Colonic mucosa (tissue), 4 donors: ENCODE measurements around the gene KRTAP10-6. TPM values are rescaled to one million over a fixed set of nuclear protein-coding genes. Genes with fewer than 3 reads are reported as not detected.
"Not testable (repeated sequence)": the region's sequence is repeated elsewhere in the genome, so short reads cannot be mapped to it uniquely, and the experiment has no call there.

Experiments used
- DNase-seq: peaks from one replicate; pipeline ENCODE4 v3.0.0-alpha.2; 2020
- H3K27ac ChIP-seq: fragments of 200-600 bp; one replicate; pipeline ENCODE4 v1.8.0; 2021
- H3K27me3 ChIP-seq: fragments of 200-600 bp; one replicate; pipeline ENCODE4 v1.8.0; 2021
- H3K36me3 ChIP-seq: fragments of 200-600 bp; one replicate; pipeline ENCODE4 v1.8.0; 2021
- H3K4me1 ChIP-seq: fragments of 200-600 bp; one replicate; pipeline ENCODE4 v1.8.0; 2021; ENCODE audit warnings: mild to moderate bottlenecking
- H3K4me3 ChIP-seq: fragments of 200-600 bp; one replicate; pipeline ENCODE4 v1.8.0; 2021
- H3K9ac ChIP-seq, 2 donors: one replicate each; pipeline ENCODE4 v1.7.0; 2013; ENCODE audit warnings: control low read depth in 2 of 2, low read depth in 2 of 2, low read length in 2 of 2
- H3K9me3 ChIP-seq: fragments of 200-600 bp; one replicate; pipeline ENCODE4 v1.8.0; 2021
- intact Hi-C: fragments of 100-400 bp; cut with DNase I; formaldehyde crosslinking; loops from one replicate; pipeline ENCODE4 v1.14.1; 2022
- total RNA-seq, 2 donors: library from RNA; stranded (reverse); fragmentation: NEBNext Ultra II Directional in 1 of 2; extraction: Animal tissue kit (Norgen Biotek cat#: 25700) in 1 of 2; gene quantifications; one replicate each; pipeline ENCODE4 v1.2.1, GENCODE V29; 2021
- TF ChIP-seq, protein P1 (sequence below): fragments of 200-600 bp; IDR thresholded peaks from one replicate; pipeline ENCODE4 v1.8.0; 2022; ENCODE audit warnings: antibody characterized with exemption, mild to moderate bottlenecking
- donor health status: healthy.
- donor health status: DM: no; HTN: no; CAD: no.
- donor health status: DM: no; HTN: no; CAD: no.

Gene KRTAP10-6
- total RNA-seq, 2 donors from 2014 or later: not detected

DNA sequence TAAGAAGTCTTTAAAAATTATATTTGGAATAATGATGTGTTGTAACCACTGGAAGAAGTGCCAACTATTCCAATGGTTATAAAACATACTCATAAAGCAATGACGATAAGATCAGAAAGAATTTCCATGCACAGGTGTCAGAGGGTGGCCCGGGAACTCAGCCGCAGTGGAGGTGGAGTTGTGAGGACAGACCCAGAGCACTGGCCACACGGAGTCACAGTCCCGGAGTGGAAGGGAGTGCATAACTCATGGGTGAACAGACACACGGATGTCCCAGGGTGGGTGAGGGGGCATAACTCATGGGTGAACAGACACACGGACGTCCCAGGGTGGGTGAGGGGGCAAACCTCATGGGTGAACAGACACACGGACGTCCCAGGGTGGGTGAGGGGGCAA lies 16.3 kb downstream of the KRTAP10-6 start:
- no peak for DNase-seq
- Histone ChIP-seq H3K9me3 (no peaks in the 10 kb centered on the region), H3K9ac (no peak overlapping the region), H3K27me3 (no peaks in the 10 kb centered on the region), H3K36me3 (no peaks in the 10 kb centered on the region), H3K4me1 (no peaks in the 10 kb centered on the region), H3K4me3 (no peak overlapping the region), H3K27ac (no peak overlapping the region)
- intact Hi-C loops: no loop called here
- TF ChIP-seq, protein P1, sequence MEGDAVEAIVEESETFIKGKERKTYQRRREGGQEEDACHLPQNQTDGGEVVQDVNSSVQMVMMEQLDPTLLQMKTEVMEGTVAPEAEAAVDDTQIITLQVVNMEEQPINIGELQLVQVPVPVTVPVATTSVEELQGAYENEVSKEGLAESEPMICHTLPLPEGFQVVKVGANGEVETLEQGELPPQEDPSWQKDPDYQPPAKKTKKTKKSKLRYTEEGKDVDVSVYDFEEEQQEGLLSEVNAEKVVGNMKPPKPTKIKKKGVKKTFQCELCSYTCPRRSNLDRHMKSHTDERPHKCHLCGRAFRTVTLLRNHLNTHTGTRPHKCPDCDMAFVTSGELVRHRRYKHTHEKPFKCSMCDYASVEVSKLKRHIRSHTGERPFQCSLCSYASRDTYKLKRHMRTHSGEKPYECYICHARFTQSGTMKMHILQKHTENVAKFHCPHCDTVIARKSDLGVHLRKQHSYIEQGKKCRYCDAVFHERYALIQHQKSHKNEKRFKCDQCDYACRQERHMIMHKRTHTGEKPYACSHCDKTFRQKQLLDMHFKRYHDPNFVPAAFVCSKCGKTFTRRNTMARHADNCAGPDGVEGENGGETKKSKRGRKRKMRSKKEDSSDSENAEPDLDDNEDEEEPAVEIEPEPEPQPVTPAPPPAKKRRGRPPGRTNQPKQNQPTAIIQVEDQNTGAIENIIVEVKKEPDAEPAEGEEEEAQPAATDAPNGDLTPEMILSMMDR: no peak

DNA sequence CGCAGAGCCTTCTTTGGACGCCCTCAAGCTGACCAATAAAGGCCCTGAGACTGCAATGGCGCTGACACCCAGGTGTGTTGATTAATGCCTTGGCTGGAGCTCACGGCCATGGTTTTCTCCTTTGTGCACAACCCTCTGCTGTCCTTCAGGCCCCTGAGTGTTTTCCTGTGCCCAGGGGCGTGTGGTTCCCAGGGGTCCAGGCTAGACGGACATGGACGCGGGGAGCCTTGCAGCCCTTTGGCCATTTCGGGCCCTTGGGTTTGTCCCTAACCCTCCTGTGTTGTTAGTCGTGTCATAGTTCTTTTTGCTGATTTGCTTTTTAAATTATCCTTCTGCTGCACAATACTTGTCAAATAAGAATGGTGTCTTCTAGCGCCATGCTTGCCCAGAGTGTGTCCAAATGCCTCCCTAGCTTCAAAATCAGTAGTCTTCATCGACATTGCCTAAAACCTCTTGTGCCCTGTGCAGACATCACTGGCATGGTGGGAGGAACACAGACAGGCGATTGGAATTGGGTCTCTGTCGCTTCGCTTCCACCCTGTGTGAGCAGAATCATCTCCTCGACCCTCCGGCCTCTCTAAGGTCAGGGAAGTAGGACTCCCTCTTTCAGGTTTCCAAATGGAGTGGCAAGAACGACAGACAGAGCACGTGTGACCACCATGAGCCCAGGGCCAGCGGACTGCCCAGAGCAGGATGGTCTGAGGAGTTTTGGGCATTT lies 16.8 kb downstream of the KRTAP10-6 start:
- no peak overlapping the region for H3K9ac ChIP-seq
- H3K4me3 ChIP-seq: no peak overlapping the region
- H3K4me1 ChIP-seq: no peaks in the 10 kb centered on the region
- no peak overlapping the region for H3K27ac ChIP-seq
- no peaks in the 10 kb centered on the region for H3K27me3 ChIP-seq
- no peaks in the 10 kb centered on the region for H3K36me3 ChIP-seq
- TF ChIP-seq, protein P1: no peak
- intact Hi-C loops: no loop called here
- DNase-seq: no peak
- H3K9me3 ChIP-seq: no peaks in the 10 kb centered on the region

DNA sequence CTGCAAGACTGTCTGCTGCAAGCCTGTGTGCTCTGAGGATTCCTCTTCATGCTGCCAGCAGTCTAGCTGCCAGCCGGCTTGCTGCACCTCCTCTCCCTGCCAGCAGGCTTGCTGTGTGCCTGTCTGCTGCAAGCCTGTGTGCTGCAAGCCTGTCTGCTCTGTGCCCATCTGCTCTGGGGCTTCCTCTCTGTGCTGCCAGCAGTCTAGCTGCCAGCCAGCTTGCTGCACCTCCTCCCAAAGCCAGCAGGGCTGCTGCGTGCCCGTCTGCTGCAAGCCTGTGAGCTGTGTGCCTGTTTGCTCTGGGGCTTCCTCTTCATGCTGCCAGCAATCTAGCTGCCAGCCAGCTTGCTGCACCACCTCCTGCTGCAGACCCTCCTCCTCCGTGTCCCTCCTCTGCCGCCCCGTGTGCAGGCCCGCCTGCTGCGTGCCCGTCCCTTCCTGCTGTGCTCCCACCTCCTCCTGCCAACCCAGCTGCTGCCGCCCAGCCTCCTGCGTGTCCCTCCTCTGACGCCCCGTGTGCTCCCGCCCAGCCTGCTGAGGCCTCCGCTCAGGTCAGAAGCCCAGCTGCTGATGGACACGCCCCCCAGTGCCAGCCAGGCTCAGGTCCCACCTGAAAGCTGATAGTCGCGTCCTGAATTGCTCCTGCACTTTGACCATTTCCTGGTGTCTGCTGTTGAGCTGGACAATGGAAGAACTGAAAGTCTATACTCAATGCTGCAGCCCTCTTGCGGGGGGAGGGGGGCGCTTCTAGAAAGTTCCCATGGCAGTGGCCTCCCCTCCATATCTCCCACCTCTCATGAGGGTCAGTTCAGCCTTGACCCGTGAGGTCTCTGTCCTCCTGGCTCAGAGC lies 17.6 kb downstream of the KRTAP10-6 start:
- Histone ChIP-seq H3K4me3 (peak overlapping the region; percentile 12), H3K9me3 (no peaks in the 10 kb centered on the region), H3K36me3 (no peaks in the 10 kb centered on the region), H3K27me3 (no peaks in the 10 kb centered on the region), H3K9ac (no peak overlapping the region), H3K27ac (no peak overlapping the region), H3K4me1 (no peaks in the 10 kb centered on the region)
- intact Hi-C loops: no loop called here
- DNase-seq: peak; percentile 72
- TF ChIP-seq, protein P1: no peak

DNA sequence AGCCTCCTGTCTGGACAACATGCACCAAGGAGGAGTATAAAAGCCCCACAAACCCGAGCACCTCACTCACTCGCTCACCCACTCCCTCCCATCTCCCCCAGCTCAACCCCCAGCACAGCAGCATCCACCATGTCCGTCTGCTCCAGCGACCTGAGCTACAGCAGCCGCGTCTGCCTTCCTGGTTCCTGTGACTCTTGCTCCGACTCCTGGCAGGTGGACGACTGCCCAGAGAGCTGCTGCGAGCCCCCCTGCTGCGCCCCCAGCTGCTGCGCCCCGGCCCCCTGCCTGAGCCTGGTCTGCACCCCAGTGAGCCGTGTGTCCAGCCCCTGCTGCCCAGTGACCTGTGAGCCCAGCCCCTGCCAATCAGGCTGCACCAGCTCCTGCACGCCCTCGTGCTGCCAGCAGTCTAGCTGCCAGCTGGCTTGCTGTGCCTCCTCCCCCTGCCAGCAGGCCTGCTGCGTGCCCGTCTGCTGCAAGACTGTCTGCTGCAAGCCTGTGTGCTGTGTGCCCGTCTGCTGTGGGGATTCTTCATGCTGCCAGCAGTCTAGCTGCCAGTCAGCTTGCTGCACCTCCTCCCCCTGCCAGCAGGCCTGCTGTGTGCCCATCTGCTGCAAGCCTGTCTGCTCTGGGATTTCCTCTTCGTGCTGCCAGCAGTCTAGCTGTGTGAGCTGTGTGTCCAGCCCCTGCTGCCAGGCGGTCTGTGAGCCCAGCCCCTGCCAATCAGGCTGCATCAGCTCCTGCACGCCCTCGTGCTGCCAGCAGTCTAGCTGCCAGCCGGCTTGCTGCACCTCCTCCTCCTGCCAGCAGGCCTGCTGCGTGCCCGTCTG lies 18.5 kb downstream of the KRTAP10-6 start, which contains the start of gene KRTAP10-4:
KRTAP10-4 (plus strand) TSS at position 100 of the 827 bp plus-strand sequence; CDS start at position 130, 30 bp downstream.
- H3K9ac ChIP-seq, intact Hi-C loops, H3K27ac ChIP-seq, H3K36me3 ChIP-seq, H3K9me3 ChIP-seq, H3K27me3 ChIP-seq, H3K4me1 ChIP-seq, DNase-seq: not testable (repeated sequence)
- peak within 1 kb of the TSS; percentile 12 for H3K4me3 ChIP-seq

DNA sequence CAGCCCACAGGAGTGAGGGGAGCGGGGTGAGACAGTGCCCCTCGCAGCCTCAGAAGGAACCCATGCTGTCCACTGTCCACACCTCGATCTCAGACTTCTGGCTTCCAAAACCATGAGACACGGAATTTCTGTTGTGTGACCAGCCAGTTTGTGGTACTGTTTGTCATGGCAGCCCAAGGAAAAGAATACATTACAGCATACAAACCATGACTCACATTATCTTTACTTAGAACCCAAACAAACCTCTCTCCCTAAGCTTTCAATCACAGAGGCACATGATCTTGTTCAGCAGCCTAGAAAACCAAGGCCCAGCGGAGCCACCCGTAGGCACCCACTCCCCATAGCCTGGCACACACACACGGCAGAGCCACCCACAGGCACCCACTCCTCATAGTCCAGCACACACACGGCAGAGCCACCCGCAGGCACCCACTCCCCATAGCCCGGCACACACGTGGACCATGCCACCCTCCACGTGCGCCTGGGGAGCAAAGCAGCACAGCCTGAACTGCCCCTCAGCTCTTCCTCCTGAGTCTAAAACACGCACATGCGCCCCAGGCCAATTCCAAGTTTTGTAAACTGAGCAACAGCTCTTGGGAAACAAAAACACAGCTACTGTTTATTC lies 19.2 kb downstream of the KRTAP10-6 start:
- TF ChIP-seq, protein P1: no peak
- no peaks in the 10 kb centered on the region for H3K9me3 ChIP-seq
- H3K27me3 ChIP-seq: no peaks in the 10 kb centered on the region
- intact Hi-C loops: no loop called here
- no peak overlapping the region for H3K27ac ChIP-seq
- no peak overlapping the region for H3K9ac ChIP-seq
- no peaks in the 10 kb centered on the region for H3K36me3 ChIP-seq
- no peaks in the 10 kb centered on the region for H3K4me1 ChIP-seq
- DNase-seq: no peak
- H3K4me3 ChIP-seq: no peak overlapping the region
